Measurements from ENCODE around the gene HPCAL1. TPM values are rescaled to one million over a fixed set of nuclear protein-coding genes. Genes with fewer than 3 reads are reported as not detected.

The HPCAL1 gene
- total RNA-seq, 1 donor: 34.4 TPM

DNA sequence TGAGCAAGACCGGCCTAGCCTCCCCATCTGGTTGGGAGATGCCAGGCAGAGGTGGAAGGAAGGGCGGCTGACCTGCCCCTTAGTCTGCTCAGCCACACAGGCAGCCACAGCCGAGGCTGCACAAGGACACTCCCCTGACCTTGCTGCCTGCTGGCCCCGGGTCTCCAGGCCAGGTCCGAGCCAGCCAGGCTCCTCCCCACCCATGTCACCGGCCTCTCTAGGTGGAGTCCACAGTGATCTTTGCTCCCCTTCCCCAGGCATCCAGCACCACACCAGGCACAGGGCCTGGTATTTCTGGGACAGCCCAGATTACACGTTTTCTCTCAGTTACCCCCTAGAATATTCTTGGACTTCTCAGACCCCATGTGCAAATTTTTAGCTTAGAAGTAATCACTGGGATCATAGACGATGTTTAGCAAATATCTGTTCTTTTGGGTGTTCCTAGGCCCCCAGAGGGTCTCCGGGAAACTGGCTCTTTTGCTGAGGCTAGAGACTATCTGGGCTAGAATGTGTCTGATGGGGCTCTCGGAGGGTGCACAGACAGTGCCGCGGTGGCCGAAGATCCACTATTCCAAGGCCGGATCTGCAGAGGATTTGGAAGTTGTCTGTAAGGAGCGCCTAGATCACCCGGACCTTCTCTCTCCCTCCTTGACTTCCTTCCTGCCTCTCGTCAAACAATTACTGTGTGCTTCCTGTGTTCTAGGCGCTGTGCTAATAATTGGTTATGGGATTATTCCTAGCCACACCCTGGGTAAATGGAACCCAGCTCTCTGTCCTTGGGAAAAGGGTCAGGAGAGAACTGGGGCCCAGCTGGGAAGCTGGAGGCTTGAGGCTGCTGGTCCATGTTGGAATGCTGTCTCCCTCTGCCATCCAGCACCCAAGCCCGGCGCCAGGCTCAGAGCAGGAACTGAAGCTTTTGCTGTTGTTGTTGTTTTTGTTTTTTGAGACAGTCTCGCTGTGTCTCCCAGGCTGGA, 98.6 kb downstream of the HPCAL1 start:
- TF ChIP-seq, protein P1, sequence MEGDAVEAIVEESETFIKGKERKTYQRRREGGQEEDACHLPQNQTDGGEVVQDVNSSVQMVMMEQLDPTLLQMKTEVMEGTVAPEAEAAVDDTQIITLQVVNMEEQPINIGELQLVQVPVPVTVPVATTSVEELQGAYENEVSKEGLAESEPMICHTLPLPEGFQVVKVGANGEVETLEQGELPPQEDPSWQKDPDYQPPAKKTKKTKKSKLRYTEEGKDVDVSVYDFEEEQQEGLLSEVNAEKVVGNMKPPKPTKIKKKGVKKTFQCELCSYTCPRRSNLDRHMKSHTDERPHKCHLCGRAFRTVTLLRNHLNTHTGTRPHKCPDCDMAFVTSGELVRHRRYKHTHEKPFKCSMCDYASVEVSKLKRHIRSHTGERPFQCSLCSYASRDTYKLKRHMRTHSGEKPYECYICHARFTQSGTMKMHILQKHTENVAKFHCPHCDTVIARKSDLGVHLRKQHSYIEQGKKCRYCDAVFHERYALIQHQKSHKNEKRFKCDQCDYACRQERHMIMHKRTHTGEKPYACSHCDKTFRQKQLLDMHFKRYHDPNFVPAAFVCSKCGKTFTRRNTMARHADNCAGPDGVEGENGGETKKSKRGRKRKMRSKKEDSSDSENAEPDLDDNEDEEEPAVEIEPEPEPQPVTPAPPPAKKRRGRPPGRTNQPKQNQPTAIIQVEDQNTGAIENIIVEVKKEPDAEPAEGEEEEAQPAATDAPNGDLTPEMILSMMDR (IDR thresholded peaks at IDR 0.05; ENCODE audit: insufficient read depth, low read length): no peak
- no peak overlapping the region for H3K4me3 ChIP-seq (ENCODE audit: low read depth, low read length)
- no peak for DNase-seq (ENCODE audit: low read depth)

GRCh38 chr2:10402062-10402585, 99.4 kb downstream of the HPCAL1 start:
- H3K4me3 ChIP-seq (ENCODE audit: low read depth, low read length): no peak overlapping the region
- DNase-seq (ENCODE audit: low read depth): peak; percentile 33
- TF ChIP-seq, protein P1 (IDR thresholded peaks at IDR 0.05; ENCODE audit: insufficient read depth, low read length): no peak

GRCh38 chr2:10402653-10403215, 100.0 kb downstream of the HPCAL1 start:
- H3K4me3 ChIP-seq (ENCODE audit: low read depth, low read length): no peak overlapping the region
- TF ChIP-seq, protein P1 (IDR thresholded peaks at IDR 0.05; ENCODE audit: insufficient read depth, low read length): no peak
- no peak for DNase-seq (ENCODE audit: low read depth)

GRCh38 chr2:10404324-10405143, 101.8 kb downstream of the HPCAL1 start:
- TF ChIP-seq, protein P1 (IDR thresholded peaks at IDR 0.05; ENCODE audit: insufficient read depth, low read length): no peak
- no peak overlapping the region for H3K4me3 ChIP-seq (ENCODE audit: low read depth, low read length)
- peak; percentile 37 for DNase-seq (ENCODE audit: low read depth)

- DNase-seq (ENCODE audit: low read depth): peak; percentile 99
- no peak overlapping the region for H3K4me3 ChIP-seq (ENCODE audit: low read depth, low read length)
- TF ChIP-seq, protein P1 (IDR thresholded peaks at IDR 0.05; ENCODE audit: insufficient read depth, low read length): no peak
These were observed 102.7 kb downstream of the HPCAL1 start for GRCh38 chr2:10405448-10405847.

DNA sequence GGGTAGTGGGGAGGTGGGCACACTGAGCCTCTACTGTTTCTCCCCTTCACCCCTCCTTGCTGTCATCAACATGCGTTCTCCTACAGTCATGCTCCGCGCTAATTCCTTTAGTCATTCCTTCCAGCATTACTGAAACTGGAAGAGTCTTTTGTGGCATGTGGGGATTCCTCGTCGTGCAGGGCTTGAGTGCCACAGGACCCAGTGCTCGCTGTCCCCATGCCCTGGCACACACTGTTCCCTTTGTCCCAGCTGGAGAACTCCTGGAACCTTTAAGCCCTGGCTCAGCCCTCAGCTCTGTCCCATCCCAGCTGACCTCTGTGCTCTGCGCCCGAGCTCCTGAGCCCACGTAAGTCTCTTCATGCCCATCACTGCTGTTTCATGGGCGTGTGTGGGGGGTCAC, 103.3 kb downstream of the HPCAL1 start:
- H3K4me3 ChIP-seq (ENCODE audit: low read depth, low read length): no peak overlapping the region
- TF ChIP-seq, protein P1 (IDR thresholded peaks at IDR 0.05; ENCODE audit: insufficient read depth, low read length): no peak
- no peak for DNase-seq (ENCODE audit: low read depth)

All from fibroblast of the aortic adventitia (primary cell).